ENCODE data around the gene CACNA1B.
A peak's percentile ranks its signal among the peaks of the same experiment; 100 is the strongest.
"Not testable (repeated sequence)": the region's sequence is repeated elsewhere in the genome, so short reads cannot be mapped to it uniquely, and the experiment has no call there.

CACNA1B gene

DNA sequence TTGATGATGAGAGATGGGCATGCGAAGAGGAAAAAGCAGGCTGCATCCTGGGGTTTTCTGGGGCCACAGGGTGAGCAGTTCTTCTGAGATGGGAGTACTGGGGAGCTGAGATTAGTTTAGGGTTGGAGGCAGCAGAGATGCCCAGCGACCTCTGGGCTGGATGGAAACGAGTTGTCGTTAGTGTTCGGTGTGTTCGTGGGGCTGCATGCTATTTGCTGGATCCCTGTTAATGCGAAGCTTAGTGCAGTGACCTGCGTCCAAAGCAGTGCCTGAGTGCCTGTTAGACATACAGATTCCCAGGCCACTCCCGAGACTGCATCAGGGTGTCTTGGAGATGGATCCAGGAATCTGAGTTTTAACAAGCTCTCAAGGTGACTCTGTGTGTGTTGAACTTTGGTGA lies 201.3 kb downstream of the CACNA1B start:
- no peak for DNase-seq

DNA sequence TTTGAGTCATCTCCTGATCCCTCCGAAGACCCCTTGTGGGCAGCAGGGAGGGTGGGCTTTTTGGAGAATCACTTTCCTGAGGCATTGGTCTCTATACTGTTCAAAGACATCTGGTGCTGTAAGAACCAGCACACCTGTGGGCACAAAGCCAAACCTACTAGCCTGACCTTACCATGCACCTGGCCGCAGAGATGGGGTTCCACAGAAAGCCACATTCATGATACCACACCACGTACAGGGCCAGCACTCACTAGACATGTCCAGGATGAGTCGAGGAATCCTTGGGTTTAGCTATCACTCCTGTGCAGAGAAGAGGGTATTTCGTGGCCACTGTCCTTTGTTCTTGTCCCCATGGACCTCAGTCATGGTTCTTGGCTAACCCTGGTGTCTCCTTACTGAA lies 203.4 kb downstream of the CACNA1B start:
- DNase-seq: no peak

DNA sequence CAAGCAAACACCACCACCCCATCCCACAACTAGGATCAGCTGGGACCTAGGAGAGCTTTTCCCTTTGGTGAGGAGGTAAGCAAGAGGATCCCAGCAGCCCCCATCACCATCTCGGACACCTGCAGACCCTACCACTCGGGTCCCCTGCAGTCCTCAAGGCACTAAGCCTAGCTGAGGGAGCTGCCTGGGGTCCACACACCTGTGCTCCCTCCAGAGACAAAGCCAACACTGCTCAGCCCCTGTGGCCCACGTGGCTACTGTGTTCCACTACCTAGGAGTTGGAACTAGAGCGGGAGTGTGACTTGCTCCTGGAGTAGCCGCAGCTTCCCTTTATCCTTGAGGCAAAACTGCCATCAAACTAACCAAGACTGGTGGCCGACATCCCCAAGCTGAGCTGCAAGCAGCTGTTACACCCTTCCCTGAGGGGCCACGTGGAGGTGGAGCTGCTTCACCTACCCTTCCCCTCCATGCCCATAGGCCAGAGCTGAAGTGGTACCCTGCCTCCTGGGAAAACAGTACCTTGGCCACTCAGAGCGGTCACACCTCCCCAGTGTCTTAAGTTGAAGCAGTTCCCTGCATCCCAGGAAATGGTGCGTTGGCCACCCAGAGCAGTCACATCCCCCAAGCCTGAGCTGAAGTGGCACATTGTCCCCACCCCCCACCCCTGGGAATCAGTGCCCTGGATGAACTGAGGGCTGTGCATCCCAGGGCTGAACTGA lies 205.5 kb downstream of the CACNA1B start:
- DNase-seq: no peak

DNA sequence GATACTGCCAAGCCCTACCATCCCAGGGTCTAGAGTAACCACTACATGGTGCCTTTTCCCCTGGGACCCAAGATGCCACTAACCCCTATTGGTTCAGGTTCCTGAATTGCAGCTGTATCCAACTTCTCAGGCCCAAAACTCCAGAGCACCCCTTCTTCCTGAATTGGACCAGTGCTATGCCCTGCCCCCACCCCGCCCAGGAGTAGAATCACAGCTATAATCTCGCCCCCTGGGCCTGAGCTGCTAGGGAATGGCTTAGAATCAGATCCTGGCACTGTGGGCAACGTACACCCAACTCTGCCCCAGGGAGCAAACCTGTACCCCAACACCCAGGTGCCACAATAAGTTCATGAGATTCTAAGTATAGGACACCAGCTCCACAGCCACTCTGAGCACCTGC lies 206.3 kb downstream of the CACNA1B start:
- DNase-seq: no peak

DNA sequence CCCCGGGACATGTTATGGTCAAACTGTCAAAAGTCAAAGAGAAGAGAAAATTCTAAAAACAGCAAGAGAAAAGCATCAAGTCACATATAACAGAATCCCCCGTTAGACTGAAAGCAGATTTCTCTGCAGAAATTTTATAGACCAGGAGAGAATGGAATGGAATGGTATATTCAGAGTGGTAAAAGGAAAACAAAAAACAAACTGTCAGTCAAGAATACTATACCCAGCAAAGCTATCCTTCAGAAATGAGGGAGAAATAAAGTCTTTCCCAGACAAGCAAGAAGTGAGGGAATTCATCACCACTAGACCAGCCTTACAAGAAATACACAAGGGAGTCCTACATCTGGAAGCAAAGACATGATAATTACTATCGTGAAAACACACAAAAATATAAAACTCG lies 208.0 kb downstream of the CACNA1B start:
- no peak for DNase-seq

DNA sequence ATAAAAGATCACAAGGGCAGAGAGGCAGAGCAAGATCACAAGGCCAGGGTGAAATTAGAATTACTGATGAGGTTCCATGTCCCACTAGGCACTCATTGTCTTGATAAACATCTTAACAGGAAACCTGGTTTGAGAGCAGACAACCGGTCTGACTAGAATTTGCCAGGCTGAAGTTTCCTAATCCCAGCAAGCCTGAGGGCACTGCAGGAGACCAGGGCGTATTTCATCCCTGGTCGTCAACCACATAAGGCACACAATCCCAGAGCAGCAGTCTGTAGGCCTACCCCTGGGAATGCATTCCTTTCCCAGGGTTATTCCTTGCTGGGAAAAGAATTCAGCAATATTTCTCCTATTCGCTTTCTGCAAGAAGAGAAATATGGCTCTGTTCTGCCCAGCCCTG lies 214.5 kb downstream of the CACNA1B start:
- not testable (repeated sequence) for DNase-seq

DNA sequence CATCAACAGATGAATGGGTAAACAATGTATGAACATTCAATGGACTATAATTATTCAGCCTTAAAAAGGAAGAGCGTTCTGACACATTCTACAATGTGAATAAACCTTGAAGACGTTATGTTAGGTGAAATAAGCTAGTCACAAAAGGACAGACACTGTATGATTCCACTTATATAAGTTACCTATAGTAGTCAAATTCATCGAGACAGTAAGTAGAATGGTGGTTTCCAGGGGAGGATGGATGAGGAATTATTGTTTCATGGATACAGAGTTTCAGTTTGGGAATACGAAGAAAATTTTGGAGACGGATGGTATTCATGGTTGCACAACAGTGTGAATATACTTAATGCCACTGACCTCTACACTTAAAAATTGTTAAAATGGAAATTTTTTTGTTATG lies 216.4 kb downstream of the CACNA1B start:
- no peak for DNase-seq

DNA sequence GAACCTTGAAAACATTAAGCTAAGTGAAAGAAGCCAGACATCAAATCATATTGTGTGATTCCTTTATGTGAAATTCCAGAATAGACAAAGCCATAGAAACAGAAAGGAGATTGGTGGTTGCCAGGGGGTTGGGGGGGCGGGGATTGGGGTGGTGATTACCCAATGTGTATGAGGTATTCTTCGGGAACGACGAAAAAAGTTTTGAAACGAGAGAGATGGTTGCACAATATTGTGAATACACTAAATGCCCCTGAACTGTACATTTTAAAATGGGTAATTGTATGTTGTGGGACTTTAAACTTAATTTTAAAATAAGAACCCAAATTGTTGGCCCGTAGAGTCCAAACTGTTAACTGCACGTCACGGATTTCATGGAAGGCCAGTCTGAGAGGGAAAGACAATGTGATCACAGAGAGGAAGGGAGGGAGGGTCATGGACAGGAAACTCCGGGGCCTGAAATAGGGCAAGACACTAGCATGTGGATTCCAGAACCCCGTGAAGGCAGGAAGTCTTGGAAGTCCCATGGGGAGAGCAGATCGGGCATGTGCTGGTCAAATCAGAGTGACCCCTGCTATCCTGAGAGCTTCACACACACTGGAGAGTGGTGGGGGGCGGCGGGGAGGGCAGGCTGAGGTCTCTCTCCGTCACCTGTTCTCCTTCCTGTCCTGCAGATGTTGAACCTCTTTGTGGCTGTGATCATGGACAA lies 218.4 kb downstream of the CACNA1B start:
- DNase-seq: peak; percentile 60

DNA sequence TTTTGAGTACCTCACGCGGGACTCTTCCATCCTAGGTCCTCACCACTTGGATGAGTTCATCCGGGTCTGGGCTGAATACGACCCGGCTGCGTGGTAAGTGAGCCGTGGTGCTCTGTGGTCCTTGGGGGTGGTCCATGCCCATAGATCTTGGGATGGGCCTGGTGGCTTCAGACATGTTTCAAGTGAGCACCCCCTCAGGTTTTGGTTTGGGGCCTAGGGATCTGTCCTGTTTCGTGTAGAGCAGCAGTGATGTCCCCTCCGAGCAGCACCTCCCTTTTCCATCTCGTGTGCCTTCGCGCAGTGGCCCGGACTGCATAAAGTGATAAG lies 218.9 kb downstream of the CACNA1B start:
- no peak for DNase-seq

DNA sequence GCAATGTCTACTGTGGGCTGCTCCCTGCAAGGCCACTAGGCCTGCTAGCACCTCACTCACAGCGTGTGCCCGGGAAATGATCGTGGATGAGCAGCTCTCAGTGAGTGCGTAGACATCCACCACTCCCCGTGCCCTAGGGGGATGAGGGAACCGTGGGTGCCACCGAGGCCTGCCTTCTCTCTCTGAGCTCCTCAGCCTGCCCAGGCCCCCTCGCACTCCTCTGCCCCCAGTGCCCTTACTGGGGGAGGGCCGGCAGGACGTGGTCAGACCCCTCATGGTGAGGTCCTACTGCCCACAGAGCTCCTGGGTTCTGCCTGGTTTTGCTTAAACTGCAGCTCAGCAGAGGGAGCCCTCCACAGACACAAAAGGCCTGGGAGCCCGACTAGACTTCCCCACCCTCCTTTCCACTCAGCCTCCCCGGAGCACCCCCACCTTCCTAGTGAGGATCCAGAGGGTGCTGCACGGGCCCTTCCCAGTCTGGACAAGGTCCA lies 220.0 kb downstream of the CACNA1B start:
- DNase-seq: no peak

DNA sequence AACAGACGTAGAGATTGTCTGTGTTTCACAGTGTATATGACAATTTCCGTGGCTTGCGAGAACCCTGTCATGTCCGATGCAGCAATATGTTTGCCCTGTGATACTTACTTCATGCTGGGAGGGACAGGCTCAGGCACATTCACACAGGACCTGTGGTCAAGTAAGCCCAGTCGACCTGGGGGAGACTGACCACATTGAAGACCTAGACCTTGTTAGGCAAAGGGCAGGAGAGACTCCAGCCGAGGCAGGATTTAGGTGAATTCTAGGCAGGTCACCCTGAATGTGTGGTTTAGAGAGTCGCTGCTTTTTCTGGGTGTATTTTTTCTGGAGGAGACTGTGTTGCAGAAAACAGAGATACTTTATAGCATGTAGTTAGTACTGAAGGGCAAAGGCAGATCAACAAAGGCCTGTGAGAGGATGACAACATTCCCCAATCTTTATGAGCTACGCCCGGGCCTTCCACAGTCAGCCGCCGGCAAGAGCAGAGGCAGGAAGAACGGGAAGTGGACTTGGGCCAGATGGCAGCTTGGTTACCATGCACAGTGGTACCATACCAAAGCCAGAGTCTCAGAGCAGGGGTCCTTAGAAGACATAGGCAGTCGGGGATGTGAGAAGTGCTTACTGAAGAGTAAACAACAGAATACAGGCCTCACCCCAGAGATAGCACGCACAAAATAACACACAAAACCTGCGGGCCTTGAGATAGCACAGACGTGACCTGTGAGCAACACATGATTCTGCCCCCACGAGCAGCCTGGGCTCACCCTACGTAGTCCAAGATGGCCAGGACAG lies 220.7 kb downstream of the CACNA1B start:
- no peak for DNase-seq

DNA sequence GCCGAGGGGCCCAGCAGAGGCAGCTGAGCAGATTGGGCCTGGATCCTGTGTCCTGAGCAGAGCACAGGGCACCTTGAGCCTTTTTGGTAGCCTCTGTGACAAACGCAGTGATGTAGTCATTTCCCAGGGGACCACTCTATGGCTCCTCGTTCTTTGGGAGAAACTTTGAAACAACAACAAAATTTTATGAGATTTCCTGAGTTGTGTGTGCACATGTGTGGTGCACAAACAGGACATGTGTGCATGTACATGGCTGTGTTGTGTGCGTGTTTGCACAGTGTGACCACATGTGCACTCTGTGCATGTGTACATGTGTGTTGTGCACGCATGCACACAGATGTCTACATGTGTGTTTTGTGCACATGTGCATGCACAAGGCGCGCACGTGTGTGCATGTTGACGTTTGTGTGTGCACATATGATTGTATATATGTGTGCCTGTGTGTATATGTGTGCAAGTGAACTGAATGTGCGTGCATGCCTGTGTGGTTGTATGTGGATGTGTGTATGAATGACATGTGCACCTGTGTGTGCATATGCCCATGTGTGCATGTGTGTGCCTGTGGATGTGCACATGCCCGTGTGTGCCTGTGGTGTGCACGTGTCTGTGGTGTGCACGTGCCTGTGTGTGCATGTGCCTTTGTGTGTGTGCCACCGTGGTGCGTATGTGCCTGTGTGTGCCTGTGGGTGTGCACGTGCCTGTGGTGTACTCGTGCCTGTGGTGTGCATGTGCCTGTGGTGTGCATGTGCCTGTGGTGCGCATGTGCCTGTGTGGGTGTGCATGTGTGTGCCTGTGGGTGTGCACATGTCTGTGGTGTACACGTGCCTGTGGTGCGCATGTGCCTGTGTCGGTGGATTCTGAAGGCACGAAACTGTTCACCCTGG lies 221.6 kb downstream of the CACNA1B start:
- DNase-seq: no peak

DNA sequence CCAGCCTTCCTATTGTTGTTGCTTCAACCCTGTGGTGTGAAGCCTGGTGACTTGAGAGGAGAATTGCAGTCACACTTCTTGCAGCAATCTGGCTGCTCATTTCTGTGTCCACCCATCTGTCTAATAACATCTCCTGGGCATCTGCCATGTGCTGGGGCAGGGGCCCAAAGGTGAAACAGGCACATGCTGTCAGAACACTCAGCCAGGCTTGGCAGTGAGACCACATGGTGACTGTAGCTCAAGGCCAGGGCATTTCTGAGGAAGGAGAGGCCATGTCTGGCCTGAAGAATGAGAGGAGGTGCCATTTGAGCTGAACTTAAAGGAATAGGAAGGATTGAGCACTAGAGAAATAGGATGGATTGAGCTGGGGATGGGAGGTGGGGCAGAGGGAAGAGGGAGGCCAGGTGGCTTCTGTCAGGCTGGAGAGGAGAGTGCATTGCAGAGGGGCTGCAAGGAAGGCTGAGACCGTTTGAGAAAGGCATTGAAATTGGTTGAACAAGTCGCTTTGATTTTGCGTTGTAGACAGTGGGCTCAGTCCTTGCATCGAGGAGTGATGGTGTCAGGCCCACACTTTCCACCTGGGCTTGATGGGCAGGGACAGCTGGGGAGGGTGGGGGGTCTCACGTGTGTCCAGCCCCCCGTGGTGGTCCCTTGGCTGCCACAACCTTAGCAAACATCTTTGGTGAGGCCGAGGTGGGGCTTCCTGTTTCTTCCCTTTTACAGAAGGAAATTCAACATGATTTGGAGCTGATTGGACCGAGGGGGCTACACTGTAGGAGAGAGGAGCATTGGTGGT lies 222.4 kb downstream of the CACNA1B start:
- DNase-seq: no peak

DNA sequence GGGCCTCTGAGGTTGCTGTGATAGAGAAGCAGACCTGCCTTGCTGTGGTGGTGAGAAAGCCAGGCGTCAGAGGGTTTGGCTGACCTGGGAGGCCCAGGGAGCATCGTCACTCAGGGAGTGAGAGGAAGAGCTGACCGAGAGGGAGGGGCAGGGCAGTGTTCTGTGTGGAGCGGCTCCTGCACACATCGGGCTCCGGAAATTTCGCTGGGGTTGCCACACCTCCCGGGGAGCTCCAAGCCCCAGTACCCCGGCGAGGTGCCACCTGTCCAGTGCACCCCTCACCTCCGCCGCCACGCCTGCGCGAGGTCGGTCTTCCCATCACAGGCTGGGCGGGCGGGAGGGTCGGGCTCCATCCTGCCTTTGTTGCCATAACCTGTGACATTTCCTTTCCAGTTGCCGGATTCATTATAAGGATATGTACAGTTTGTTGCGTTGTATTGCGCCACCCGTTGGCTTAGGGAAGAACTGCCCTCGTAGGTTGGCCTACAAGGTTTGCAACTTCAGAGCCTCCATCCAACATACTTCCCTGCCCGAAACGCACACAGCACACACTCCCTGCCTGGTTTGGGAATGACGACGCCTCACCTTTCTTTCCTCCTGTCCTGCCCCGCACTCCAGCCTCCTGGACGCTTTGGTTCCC lies 223.2 kb downstream of the CACNA1B start:
- no peak for DNase-seq

DNA sequence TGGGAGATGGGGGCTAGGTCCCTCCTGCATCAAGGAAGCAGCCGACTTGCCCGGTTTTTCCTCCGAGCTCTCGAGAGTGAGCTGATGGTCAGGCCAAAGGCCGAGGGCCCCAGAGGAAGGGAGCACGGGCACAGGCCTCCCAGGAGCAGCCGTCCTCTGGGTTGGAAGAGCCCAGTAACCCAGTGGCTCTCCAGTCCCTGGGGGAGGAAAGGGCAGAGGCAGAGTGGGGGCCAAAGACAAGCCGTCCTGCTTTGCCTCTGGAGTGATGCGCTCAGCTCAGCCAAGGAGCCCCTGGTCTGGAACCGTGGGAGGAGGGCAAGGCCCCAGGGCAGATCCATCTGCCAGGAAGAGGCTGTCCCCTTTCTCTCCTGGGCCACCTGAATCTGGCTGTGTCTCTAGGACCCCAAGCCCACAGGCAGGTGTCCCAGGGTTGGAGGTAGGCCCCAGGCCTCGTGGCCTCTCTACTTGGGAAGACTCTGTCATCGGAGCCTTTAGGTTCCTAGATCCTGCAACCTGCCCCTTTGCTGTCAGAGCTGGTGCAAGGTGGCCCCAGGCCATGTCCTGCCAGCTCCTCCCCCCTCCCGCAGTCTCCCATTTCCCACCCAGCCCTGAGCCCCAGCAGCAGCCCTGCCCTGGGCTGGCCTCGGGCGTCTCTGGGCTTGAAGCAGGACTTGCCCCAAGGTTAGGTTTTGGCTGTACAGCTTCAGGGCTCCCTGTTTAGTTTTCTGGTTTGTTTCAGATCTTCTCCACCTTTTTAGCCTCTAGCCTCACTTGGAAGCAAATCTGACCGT lies 224.1 kb downstream of the CACNA1B start:
- no peak for DNase-seq

DNA sequence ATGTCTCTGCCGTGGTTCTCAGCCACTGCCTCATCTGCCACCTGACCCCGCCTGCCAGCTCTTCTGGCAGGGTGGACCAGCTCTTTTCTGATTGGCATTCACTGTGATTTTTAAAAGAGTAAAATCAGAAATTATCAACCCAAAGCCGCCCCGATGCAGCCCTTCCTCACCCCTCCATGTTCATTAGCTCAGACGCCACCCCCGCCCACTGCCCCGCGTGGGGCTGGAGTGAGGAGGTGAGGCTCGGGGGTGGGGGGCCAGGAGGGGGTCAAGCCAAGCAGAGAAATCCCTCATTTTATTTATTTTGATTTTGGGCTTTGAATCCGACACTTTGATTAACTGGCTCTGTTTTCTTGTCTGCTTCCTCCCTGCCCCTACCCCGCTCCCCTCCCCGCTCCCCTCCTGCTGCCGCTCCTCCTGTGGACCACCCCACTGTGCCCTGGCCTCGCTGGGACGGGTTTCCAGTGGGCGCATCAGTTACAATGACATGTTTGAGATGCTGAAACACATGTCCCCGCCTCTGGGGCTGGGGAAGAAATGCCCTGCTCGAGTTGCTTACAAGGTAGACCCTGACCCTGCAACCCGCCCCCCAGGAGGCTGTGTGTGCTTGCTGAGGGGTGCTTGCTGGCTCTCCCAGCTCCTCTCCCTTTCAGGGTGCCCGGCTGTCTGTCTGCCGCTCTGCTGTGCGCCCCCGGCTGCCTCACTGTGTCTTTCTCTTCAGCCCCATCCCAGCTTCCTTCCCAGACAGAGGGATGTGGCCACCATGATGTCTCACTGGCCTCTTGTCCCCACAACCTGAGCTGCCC lies 224.9 kb downstream of the CACNA1B start:
- no peak for DNase-seq

DNA sequence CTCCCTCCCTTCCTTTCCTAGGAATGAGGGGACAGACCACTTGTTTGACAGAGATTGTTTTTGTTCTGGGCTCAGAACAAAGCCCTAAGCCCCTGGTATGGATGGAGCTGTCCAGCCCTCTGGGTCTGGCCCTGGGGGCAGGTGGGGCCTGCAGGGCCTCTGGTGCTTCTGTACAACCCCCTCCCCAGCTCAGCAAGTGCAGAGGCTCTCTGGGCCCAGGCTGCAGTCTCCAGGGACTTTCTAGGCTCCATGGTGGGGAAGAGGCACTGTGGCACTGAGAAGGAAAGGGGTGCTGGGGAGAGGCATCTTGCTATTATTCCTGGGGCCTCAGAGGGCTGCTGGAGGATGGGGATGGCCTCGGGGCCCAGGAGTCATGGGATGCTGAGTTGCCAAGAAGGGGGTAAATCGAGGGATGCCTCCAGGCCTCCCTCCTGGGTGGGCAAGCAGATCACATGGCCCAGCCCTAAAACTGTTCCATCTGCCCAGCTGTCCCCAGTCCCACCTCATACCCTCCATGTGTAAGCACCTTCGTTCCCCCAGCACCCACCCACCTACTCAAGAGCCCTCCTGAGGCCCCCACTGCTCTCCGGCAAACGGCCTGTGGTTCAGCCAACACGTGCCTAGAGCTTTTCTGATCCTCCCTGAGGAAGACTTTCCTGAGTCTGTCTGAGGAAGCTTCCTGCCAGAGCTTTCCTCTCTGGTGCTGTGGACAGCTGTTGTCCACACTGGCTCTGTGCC lies 225.7 kb downstream of the CACNA1B start:
- no peak for DNase-seq

DNA sequence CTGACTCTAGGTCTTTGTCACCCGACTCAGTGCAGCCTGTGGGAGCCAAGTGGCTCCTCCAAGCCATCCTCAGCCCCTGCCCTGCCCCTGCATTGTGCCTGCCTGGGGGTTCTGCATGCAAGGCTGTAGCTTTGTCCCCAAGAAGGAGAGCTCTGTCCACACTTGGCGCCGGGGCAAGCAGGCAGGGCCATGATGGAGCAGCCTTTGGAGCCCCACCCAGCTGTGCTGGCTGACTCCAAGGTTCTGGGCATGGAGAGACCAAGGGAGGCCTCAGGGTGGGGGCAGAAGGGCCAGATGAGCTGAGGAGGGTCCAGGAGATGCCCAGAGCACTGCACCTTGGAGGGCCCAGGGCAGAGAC lies 226.2 kb downstream of the CACNA1B start:
- no peak for DNase-seq

Measured in inflammatory macrophage treated with lipopolysaccharide for 4 hours (primary cell).